ENCODE data around the gene MISP. TPM values are rescaled to one million over a fixed set of nuclear protein-coding genes. Genes with fewer than 3 reads are reported as not detected.

The MISP gene
- total RNA-seq, 1 donor from 2014 or later = 0.18 TPM

- DNase-seq (ENCODE audit: extremely low read depth, low read depth, low spot score) = no peak
Observed at GRCh38 chr19:772063-772462, 21.2 kb downstream of the MISP start.

GRCh38 chr19:772730-773436, 22.0 kb downstream of the MISP start:
- DNase-seq (ENCODE audit: extremely low read depth, low read depth, low spot score) = no peak

GRCh38 chr19:776549-776948, 25.6 kb downstream of the MISP start:
- DNase-seq (ENCODE audit: extremely low read depth, low read depth, low spot score) = no peak

- no peak for DNase-seq (ENCODE audit: extremely low read depth, low read depth, low spot score)
Observed at GRCh38 chr19:778910-779653, 28.2 kb downstream of the MISP start.

GRCh38 chr19:780935-781334, 30.0 kb downstream of the MISP start:
- DNase-seq (ENCODE audit: extremely low read depth, low read depth, low spot score) = no peak

- DNase-seq (ENCODE audit: extremely low read depth, low read depth, low spot score) = no peak
Observed at GRCh38 chr19:781800-782184, 30.9 kb downstream of the MISP start.

- no peak for DNase-seq (ENCODE audit: extremely low read depth, low read depth, low spot score)
Observed at GRCh38 chr19:782185-782877, 31.4 kb downstream of the MISP start.

GRCh38 chr19:782878-783668, 32.2 kb downstream of the MISP start:
- no peak for DNase-seq (ENCODE audit: extremely low read depth, low read depth, low spot score)

- DNase-seq (ENCODE audit: extremely low read depth, low read depth, low spot score) = no peak
Observed at GRCh38 chr19:784541-784940, 33.6 kb downstream of the MISP start.

- DNase-seq (ENCODE audit: extremely low read depth, low read depth, low spot score) = no peak
Observed at GRCh38 chr19:787536-787935, 36.6 kb downstream of the MISP start.

GRCh38 chr19:788686-788982, 37.7 kb downstream of the MISP start:
- no peak for DNase-seq (ENCODE audit: extremely low read depth, low read depth, low spot score)

GRCh38 chr19:788983-789700, 38.2 kb downstream of the MISP start:
- no peak for DNase-seq (ENCODE audit: extremely low read depth, low read depth, low spot score)

GRCh38 chr19:789701-790060, 38.8 kb downstream of the MISP start:
- no peak for DNase-seq (ENCODE audit: extremely low read depth, low read depth, low spot score)

- no peak for DNase-seq (ENCODE audit: extremely low read depth, low read depth, low spot score)
Observed at GRCh38 chr19:791007-791566, 40.2 kb downstream of the MISP start.

- DNase-seq (ENCODE audit: extremely low read depth, low read depth, low spot score) = no peak
Observed at GRCh38 chr19:791567-792305, 40.8 kb downstream of the MISP start.

- DNase-seq (ENCODE audit: extremely low read depth, low read depth, low spot score) = no peak
Observed at GRCh38 chr19:792306-792885, 41.5 kb downstream of the MISP start.

GRCh38 chr19:793806-794205, 42.9 kb downstream of the MISP start:
- no peak for DNase-seq (ENCODE audit: extremely low read depth, low read depth, low spot score)

- no peak for DNase-seq (ENCODE audit: extremely low read depth, low read depth, low spot score)
Observed at GRCh38 chr19:795073-795611, 44.2 kb downstream of the MISP start.

Data from glomerular endothelial cell (primary cell).